Endothelial cell of umbilical vein (primary cell): ENCODE results near the gene GGT5. TPM values are rescaled to one million over a fixed set of nuclear protein-coding genes. Genes with fewer than 3 reads are reported as not detected.

Source experiments
- BruUV-seq: library from RNA; stranded (reverse); fragments of 400-500 nt; replicated peaks from 2 replicates; lab custom pipeline; 2021; lab: Mats Ljungman, UMichigan
- CTCF ChIA-PET: fragments of 300-600, 350-600 bp; sonication (Branson Sonifier 250); formaldehyde crosslinking; loops from one replicate; lab custom pipeline; 2021; ENCODE audit warnings: antibody characterized with exemption, inconsistent platforms; lab: Charles Lee
- POLR2A ChIA-PET: fragments of 300-600, 350-600 bp; sonication (Branson Sonifier 250); formaldehyde crosslinking; loops from one replicate; lab custom pipeline; 2021; ENCODE audit warnings: antibody characterized with exemption, inconsistent platforms; lab: Charles Lee
- DNase-seq: peaks from one replicate; pipeline ENCODE4 v3.0.0-alpha.2; 2011; ENCODE audit warnings: low read depth, low spot score
- FAIRE-seq: peaks from 2 replicates; lab custom pipeline; 2011; peaks lifted over from hg19 to GRCh38; lab: Jason Lieb, UNC
- H2AFZ ChIP-seq: 2 replicates; pipeline ENCODE4 v1.6.0; 2012; ENCODE audit warnings: low read depth, low read length, control low read depth, inconsistent platforms
- H3K27ac ChIP-seq: 2 replicates; pipeline ENCODE4 v1.5.1; 2011; ENCODE audit warnings: low read depth, mild to moderate bottlenecking, control low read depth, low read length, moderate library complexity; ENCODE audit not compliant: insufficient read depth
- H3K27me3 ChIP-seq, 2 experiments: 2 replicates each; pipeline versions ENCODE4 v1.6.0 to v1.6.1; 2011; ENCODE audit warnings: low read length in 2 of 2, mixed read lengths in 1 of 2; ENCODE audit not compliant: control insufficient read depth in 2 of 2, insufficient read depth in 2 of 2
- H3K36me3 ChIP-seq, 2 experiments: 2 replicates in 1 of 2; 3 replicates in 1 of 2; pipeline ENCODE4 v1.5.1; 2011; ENCODE audit warnings: low read length in 2 of 2, mild to moderate bottlenecking in 1 of 2, moderate library complexity in 1 of 2; ENCODE audit not compliant: control insufficient read depth in 2 of 2, insufficient read depth in 2 of 2; ENCODE audit errors: extremely low read depth in 1 of 2
- H3K4me1 ChIP-seq: 3 replicates; pipeline ENCODE4 v1.5.1; 2011; ENCODE audit warnings: mild to moderate bottlenecking, low read length; ENCODE audit not compliant: control insufficient read depth, insufficient read depth; ENCODE audit errors: extremely low read depth
- H3K4me2 ChIP-seq: 2 replicates; pipeline ENCODE4 v1.6.1; 2011; ENCODE audit warnings: low read length, control low read depth, mixed read lengths; ENCODE audit not compliant: insufficient read depth
- H3K4me3 ChIP-seq, 3 experiments: fragments of 200-600 bp in 1 of 3; sonication (generic), shearing (Covaris generic) in 1 of 3; replicated peaks in 1 of 3; 2 replicates each; pipeline ENCODE4 v1.5.1; 2011 to 2016; ENCODE audit warnings: control low read depth in 3 of 3, low read length in 3 of 3, mild to moderate bottlenecking in 2 of 3, inconsistent platforms in 1 of 3, low read depth in 1 of 3, moderate library complexity in 1 of 3; ENCODE audit not compliant: insufficient read depth in 1 of 3
- H3K79me2 ChIP-seq: 2 replicates; pipeline ENCODE4 v1.6.0; 2012; ENCODE audit warnings: low read length, inconsistent platforms; ENCODE audit not compliant: control insufficient read depth, insufficient read depth
- H3K9ac ChIP-seq: replicated peaks from 2 replicates; pipeline ENCODE3; 2011; ENCODE audit warnings: low read length, control low read depth; ENCODE audit not compliant: insufficient read depth; ENCODE audit errors: extremely low read depth
- H3K9me1 ChIP-seq: replicated peaks from 3 replicates; pipeline ENCODE4 v1.6.0; 2011; ENCODE audit warnings: mild to moderate bottlenecking, low read length; ENCODE audit not compliant: control insufficient read depth, insufficient read depth; ENCODE audit errors: extremely low read depth
- H3K9me3 ChIP-seq: replicated peaks from 2 replicates; pipeline ENCODE4 v1.5.1; 2012; ENCODE audit warnings: low read length, inconsistent platforms; ENCODE audit not compliant: control insufficient read depth, insufficient read depth
- H4K20me1 ChIP-seq: replicated peaks from 2 replicates; pipeline ENCODE3; 2011; ENCODE audit warnings: mild to moderate bottlenecking, low read length; ENCODE audit not compliant: control insufficient read depth, insufficient read depth; ENCODE audit errors: extremely low read depth
- CTCF ChIP-seq, 2 donors: IDR thresholded peaks; 1 replicate in 1 of 2; 2 replicates in 1 of 2; pipeline ENCODE4 v1.5.1; 2011; ENCODE audit warnings: low read length in 2 of 2, mild to moderate bottlenecking in 2 of 2, moderate library complexity in 2 of 2, control low read depth in 1 of 2, inconsistent platforms in 1 of 2, low read depth in 1 of 2; ENCODE audit not compliant: insufficient read depth in 1 of 2; ENCODE audit errors: extremely low read depth in 1 of 2
- FOS ChIP-seq: IDR thresholded peaks from 2 replicates; pipeline ENCODE4 v1.6.1; 2011; ENCODE audit warnings: mild to moderate bottlenecking, low read length, moderate library complexity, borderline replicate concordance; ENCODE audit not compliant: insufficient read depth
- JUN ChIP-seq: IDR thresholded peaks from 2 replicates; pipeline ENCODE4 v1.6.1; 2011; ENCODE audit warnings: borderline replicate concordance, low read depth; ENCODE audit not compliant: insufficient read length, insufficient read depth
- MYC ChIP-seq: IDR thresholded peaks from one replicate; pipeline ENCODE4 v1.6.1; 2011; ENCODE audit warnings: mild to moderate bottlenecking, low read depth, low read length
- POLR2A ChIP-seq: IDR thresholded peaks from 2 replicates; pipeline ENCODE4 v1.6.1; 2012; ENCODE audit warnings: low read depth, mild to moderate bottlenecking, control low read depth, low read length
- POLR2AphosphoS5 ChIP-seq: IDR thresholded peaks from 2 replicates; pipeline ENCODE4 v1.6.1; 2012; ENCODE audit warnings: low read depth, mild to moderate bottlenecking, control low read depth, low read length, moderate library complexity; ENCODE audit not compliant: insufficient read depth
- dilution Hi-C: fragments of 300-500 bp; cut with MboI; formaldehyde crosslinking; loops from one replicate; pipeline ENCODE4 v1.15.0; 2019; ENCODE audit warnings: low sequenced_read_pairs; ENCODE audit not compliant: extremely low pct_ligation_motif_present
- intact Hi-C: fragments of 100-400 bp; cut with micrococcal nuclease; formaldehyde crosslinking; loops from one replicate; pipeline ENCODE4 v1.10.0; 2022
- polyA plus RNA-seq, 4 experiments: library from polyadenylated mRNA; depleted of rRNA in 3 of 4; stranded (reverse) in 3 of 4; unstranded in 1 of 4; fragments of >200 nt; gene quantifications; 2 replicates each; pipeline versions ENCODE4 v1.2.1 to v1.2.3, GENCODE V29; 2011 to 2012; ENCODE audit warnings: missing spikeins in 1 of 4
- total RNA-seq: library from RNA; stranded (reverse); gene quantifications from 2 replicates; pipeline ENCODE4 v1.2.3, GENCODE V29; 2021

GGT5 gene
- total and polyA plus RNA-seq, 2 donors (not counting 3 experiments of a cell fraction or from before 2014, with no cell fraction given) = 45.9 to 293 TPM

- no peaks in the 10 kb centered on the region for H3K27me3 ChIP-seq
- peaks cover 18% of the 10 kb centered on the region for H3K79me2 ChIP-seq
- CTCF ChIA-PET = interaction anchor here (0.9 to 5.1 kb wide), 14 partner anchors 9 to 74 kb away, joined by 3 to 71 read pairs (median 8); partner anchors contain the start of gene GGT5
- FAIRE-seq (peak; percentile 52), DNase-seq (peak; percentile 18)
- H3K4me2 ChIP-seq = no peak overlapping the region
- no peaks in the 10 kb centered on the region for H3K9me1 ChIP-seq
- TF ChIP-seq MYC (no peak), POLR2A (no peak), CTCF (IDR thresholded peaks at IDR 0.05; ENCODE audit: extremely low read depth in 1 of 2, insufficient read depth in 1 of 2, low read depth in 1 of 2, low read length in 2 of 2) (peak; percentile 21 to 38), POLR2AphosphoS5 (no peak)
- H3K9me3 ChIP-seq = no peaks in the 10 kb centered on the region
- BruUV-seq = no TSS peak
- no peak overlapping the region for H3K4me3 ChIP-seq
- no peak overlapping the region for H2AFZ ChIP-seq
- H3K27ac ChIP-seq = no peak overlapping the region
- dilution Hi-C loops = no loop called here
- POLR2A ChIA-PET = no interaction called here
- no peaks in the 10 kb centered on the region for H4K20me1 ChIP-seq
- intact Hi-C loops = no loop called here
- no peak overlapping the region for H3K9ac ChIP-seq
- peaks cover 0 to 9% of the 10 kb centered on the region in 2 experiments for H3K36me3 ChIP-seq
- H3K4me1 ChIP-seq = no peaks in the 10 kb centered on the region
Observed at GRCh38 chr22:24230911-24231656, 13.8 kb downstream of the GGT5 start.

- ChIA-PET CTCF (interaction anchor here (1.0 kb wide), 1 partner anchor 14 kb away, joined by 3 read pairs; no protein-coding TSS in a partner anchor), POLR2A (no interaction called here)
- H3K9me3 ChIP-seq = no peaks in the 10 kb centered on the region
- H3K4me1 ChIP-seq = no peaks in the 10 kb centered on the region
- H3K36me3 ChIP-seq = peaks cover 0 to 28% of the 10 kb centered on the region in 2 experiments
- no peaks in the 10 kb centered on the region for H3K27me3 ChIP-seq
- TF ChIP-seq POLR2A (no peak), JUN (no peak), POLR2AphosphoS5 (no peak), FOS (no peak), CTCF (IDR thresholded peaks at IDR 0.05; ENCODE audit: extremely low read depth in 1 of 2, insufficient read depth in 1 of 2, low read depth in 1 of 2, low read length in 2 of 2) (no peak), MYC (no peak)
- no peak overlapping the region for H3K4me2 ChIP-seq
- no TSS peak for BruUV-seq
- H3K4me3 ChIP-seq = no peak overlapping the region
- H2AFZ ChIP-seq = no peak overlapping the region
- DNase-seq = no peak
- dilution Hi-C loops (no loop called here), intact Hi-C loops (no loop called here)
- no peaks in the 10 kb centered on the region for H3K9me1 ChIP-seq
- H4K20me1 ChIP-seq = no peaks in the 10 kb centered on the region
- H3K9ac ChIP-seq = no peak overlapping the region
- H3K27ac ChIP-seq = no peak overlapping the region
- no peaks in the 10 kb centered on the region for H3K79me2 ChIP-seq
- no peak for FAIRE-seq
Observed at GRCh38 chr22:24225951-24226350, 18.9 kb downstream of the GGT5 start.
